Stomach (tissue), 9 donors: ENCODE results near the gene NUP93. TPM values are rescaled to one million over a fixed set of nuclear protein-coding genes. Genes with fewer than 3 reads are reported as not detected.
"Not testable (repeated sequence)": the region's sequence is repeated elsewhere in the genome, so short reads cannot be mapped to it uniquely, and the experiment has no call there.

ENCODE experiments used
- DNase-seq, 2 donors: peaks; one replicate each; pipeline versions ENCODE4 v3.0.0 to v3.0.0-alpha.2; 2013 to 2019
- H3K27ac ChIP-seq, 5 donors: fragments of 200-600 bp in 4 of 5; sonication (generic) in 4 of 5; one replicate each; pipeline ENCODE4 v1.5.1; 2013 to 2019; ENCODE audit warnings: mild to moderate bottlenecking in 1 of 5, moderate library complexity in 1 of 5
- H3K27me3 ChIP-seq, 3 donors: fragments of 200-600 bp; sonication (generic); one replicate each; pipeline ENCODE4 v1.5.1; 2017 to 2019; ENCODE audit warnings: mixed run types in 1 of 3
- H3K36me3 ChIP-seq, 4 donors: fragments of 200-600 bp; sonication (generic); 1 replicate in 3 of 4; 2 replicates in 1 of 4; pipeline ENCODE4 v1.5.1; 2016 to 2019
- H3K4me1 ChIP-seq, 4 donors: fragments of 200-600 bp; sonication (generic); one replicate each; pipeline ENCODE4 v1.5.1; 2016 to 2019
- H3K4me3 ChIP-seq, 4 donors: fragments of 200-600 bp; sonication (generic) in 3 of 4; one replicate each; pipeline ENCODE4 v1.5.1; 2016 to 2019; ENCODE audit warnings: mild to moderate bottlenecking in 1 of 4
- H3K9me3 ChIP-seq, 4 donors: fragments of 200-600 bp; sonication (generic); one replicate each; pipeline ENCODE4 v1.5.1; 2016 to 2019
- CTCF ChIP-seq, 7 experiments: fragments of 450-650 bp in 4 of 7; fragments of 200-600 bp in 3 of 7; sonication (generic) in 3 of 7; IDR thresholded peaks; one replicate each; pipeline ENCODE4 v1.5.1; 2016 to 2019; ENCODE audit warnings: antibody characterized with exemption in 7 of 7, control low read depth in 2 of 7, mild to moderate bottlenecking in 1 of 7
- EP300 ChIP-seq: sonication (generic); formaldehyde crosslinking; IDR thresholded peaks from one replicate; pipeline ENCODE4 v1.6.1; 2017; ENCODE audit warnings: antibody characterized with exemption
- POLR2A ChIP-seq, 4 donors: fragments of 450-650 bp; IDR thresholded peaks; one replicate each; pipeline ENCODE4 v1.6.1; 2016; ENCODE audit warnings: antibody characterized with exemption in 4 of 4, control low read depth in 2 of 4, mild to moderate bottlenecking in 1 of 4, moderate library complexity in 1 of 4
- POLR2AphosphoS5 ChIP-seq, 3 donors: sonication (generic); formaldehyde crosslinking; IDR thresholded peaks; one replicate each; pipeline ENCODE4 v1.6.1; 2016; ENCODE audit warnings: antibody characterized with exemption in 3 of 3
- WGBS, 5 donors: extraction: QIAGEN DNeasy Blood & Tissue Kit in 3 of 5; methylation state at CpG; one replicate each; pipeline versions ENCODE4 v1.1.5 to v1.1.7; 2013 to 2018; 5-methylcytosine and 5-hydroxymethylcytosine counted together
- intact Hi-C: fragments of 100-400 bp; cut with DNase I; formaldehyde crosslinking; loops from one replicate; pipeline ENCODE4 v1.15.1; 2023; ENCODE audit warnings: low total_unique reads
- polyA plus RNA-seq, 3 donors: library from polyadenylated mRNA; stranded (reverse); fragments of 200-250 nt; gene quantifications; one replicate each; pipeline ENCODE4 v1.2.3, GENCODE V29; 2013
- total RNA-seq, 5 donors: library from RNA; depleted of rRNA; stranded (reverse); fragments of >200 nt; gene quantifications; one replicate each; pipeline versions ENCODE4 v1.1.0 to v1.2.3, GENCODE V29; 2014 to 2016
- donor health status: healthy with polysubstance abuse.
- donor health status: Bipolar disorder and iron deficiency.
- donor health status: healthy.

The NUP93 gene
- total and polyA plus RNA-seq, 8 donors: 26.7 to 184 (median 47.2) TPM

- Histone ChIP-seq H3K27me3 (no peaks in the 10 kb centered on the region), H3K27ac (no peak overlapping the region), H3K4me1 (peaks cover 0 to 24% (median 14%) of the 10 kb centered on the region in 4 donors), H3K4me3 (no peak overlapping the region), H3K9me3 (no peaks in the 10 kb centered on the region), H3K36me3 (peaks cover 0 to 3% (median 0%) of the 10 kb centered on the region in 4 donors)
- no peak for DNase-seq
- 89 to 94% (median 93%) methylated on average over 2 of the region's 2 CpGs for WGBS, 5 donors
- intact Hi-C loops: no loop called here
- TF ChIP-seq POLR2A (IDR thresholded peaks at IDR 0.05) (no peak), EP300 (no peak), CTCF (IDR thresholded peaks at IDR 0.05) (no peak), POLR2AphosphoS5 (IDR thresholded peaks at IDR 0.05) (no peak)
Measured at GRCh38 chr16:56737539-56737938, 7.6 kb downstream of the NUP93 start.

DNA sequence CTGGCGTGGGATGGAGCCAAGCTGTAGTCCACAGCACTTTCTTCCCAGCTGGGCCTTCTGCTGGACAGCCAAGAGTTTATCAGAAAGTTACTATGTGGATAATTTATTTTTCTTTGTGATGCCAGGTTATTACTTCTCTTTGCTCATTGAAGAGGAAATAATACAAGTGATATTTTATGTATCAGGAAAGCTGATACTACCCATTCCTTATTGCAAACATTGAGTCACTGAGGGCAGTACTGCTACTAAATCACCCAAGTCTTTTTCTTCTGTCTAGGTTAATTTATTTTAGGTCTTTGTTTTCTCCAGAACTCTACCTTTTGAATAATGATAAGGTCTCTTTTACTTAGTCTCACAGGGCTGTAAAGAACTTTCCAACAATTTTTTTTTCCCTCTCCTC is 8.3 kb downstream of the NUP93 start:
- H3K4me1 ChIP-seq: peaks cover 0 to 31% (median 14%) of the 10 kb centered on the region in 4 donors
- H3K4me3 ChIP-seq: no peak overlapping the region
- TF ChIP-seq POLR2AphosphoS5 (IDR thresholded peaks at IDR 0.05) (no peak), EP300 (no peak), CTCF (IDR thresholded peaks at IDR 0.05) (no peak), POLR2A (IDR thresholded peaks at IDR 0.05) (no peak)
- H3K36me3 ChIP-seq: peaks cover 0 to 3% (median 0%) of the 10 kb centered on the region in 4 donors
- no peaks in the 10 kb centered on the region for H3K27me3 ChIP-seq
- H3K9me3 ChIP-seq: no peaks in the 10 kb centered on the region
- intact Hi-C loops: no loop called here
- H3K27ac ChIP-seq: peak overlapping the region in 1 of 5 donors; percentile 1
- 48 to 85% (median 58%) methylated on average over 1 of the region's 1 CpG for WGBS, 5 donors
- no peak for DNase-seq

DNA sequence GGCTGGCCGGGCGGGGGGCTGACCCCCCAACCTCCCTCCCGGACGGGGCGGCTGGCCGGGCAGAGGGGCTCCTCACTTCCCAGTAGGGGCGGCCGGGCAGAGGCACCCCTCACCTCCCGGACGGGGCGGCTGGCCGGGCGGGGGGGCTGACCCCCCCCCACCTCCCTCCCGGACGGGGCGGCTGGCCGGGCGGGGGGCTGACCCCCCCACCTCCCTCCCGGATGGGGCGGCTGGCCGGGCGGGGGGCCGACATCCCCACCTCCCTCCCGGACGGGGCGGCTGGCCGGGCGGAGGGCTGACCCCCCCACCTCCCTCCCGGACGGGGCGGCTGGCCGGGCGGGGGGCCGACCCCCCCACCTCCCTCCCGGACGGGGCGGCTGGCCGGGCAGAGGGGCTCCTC is 9.4 kb downstream of the NUP93 start:
- WGBS, 5 donors: 94% methylated on average over 9 of the region's 38 CpGs; no CpG with 5 or more reads in 4 of the 5 donors

DNA sequence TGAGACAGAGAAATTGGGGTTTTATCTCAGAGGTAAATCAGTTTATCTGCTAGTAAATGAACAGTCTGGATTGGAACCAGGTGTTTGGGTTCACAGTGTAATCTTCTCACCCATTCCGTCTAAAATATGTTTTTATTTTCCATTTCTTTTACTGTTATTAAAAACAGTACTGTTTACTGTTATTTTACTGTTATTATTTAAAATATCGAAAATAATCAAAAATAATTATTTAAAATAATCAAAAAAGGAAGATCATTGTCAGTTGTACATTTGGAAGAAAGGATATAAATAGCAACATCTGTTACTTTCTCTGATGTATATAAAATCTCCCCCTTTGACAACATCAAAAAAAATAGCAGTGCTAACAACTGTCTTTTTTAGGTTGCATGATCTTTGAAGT is 11.5 kb downstream of the NUP93 start:
- TF ChIP-seq CTCF (IDR thresholded peaks at IDR 0.05) (no peak), POLR2A (IDR thresholded peaks at IDR 0.05) (no peak), EP300 (no peak), POLR2AphosphoS5 (IDR thresholded peaks at IDR 0.05) (no peak)
- Histone ChIP-seq H3K9me3 (no peaks in the 10 kb centered on the region), H3K27ac (no peak overlapping the region), H3K4me1 (peaks cover 0 to 50% (median 24%) of the 10 kb centered on the region in 4 donors), H3K36me3 (peaks cover 0 to 3% (median 0%) of the 10 kb centered on the region in 4 donors), H3K27me3 (no peaks in the 10 kb centered on the region), H3K4me3 (no peak overlapping the region)
- 18 to 46% (median 28%) methylated on average over 2 of the region's 2 CpGs for WGBS, 5 donors
- DNase-seq: no peak
- intact Hi-C loops: no loop called here

More for the DNA sequence above, 9.4 kb downstream of the NUP93 start:
- H3K9me3 ChIP-seq, intact Hi-C loops, H3K27me3 ChIP-seq, H3K4me3 ChIP-seq, H3K36me3 ChIP-seq, H3K27ac ChIP-seq, DNase-seq: not testable (repeated sequence)
- peaks cover 0 to 41% (median 16%) of the 10 kb centered on the region in 4 donors for H3K4me1 ChIP-seq
